22Rv1 (cell line): ENCODE measurements around the gene LSS.

ENCODE experiments used
- CTCF ChIP-seq: fragments of 450-650 bp; IDR thresholded peaks from 2 replicates; pipeline ENCODE4 v1.5.1; 2017; ENCODE audit warnings: mild to moderate bottlenecking
- ZFX ChIP-seq: fragments of 450-650 bp; IDR thresholded peaks from 2 replicates; pipeline ENCODE4 v1.6.1; 2017; ENCODE audit warnings: antibody characterized with exemption, borderline replicate concordance

- TF ChIP-seq ZFX (no peak), CTCF (no peak)
These were observed 32.9 kb downstream of the LSS start for GRCh38 chr21:46195595-46196195.
